Gastroesophageal sphincter (tissue), 4 donors: ENCODE results near the gene LRP4. TPM values are rescaled to one million over a fixed set of nuclear protein-coding genes. Genes with fewer than 3 reads are reported as not detected.

Experiments used
- ATAC-seq: fragments of 150-250 bp; one replicate; pipeline ENCODE4 v1.9.1; 2016; ENCODE audit warnings: mild to moderate bottlenecking, moderate library complexity
- H3K27ac ChIP-seq, 4 donors: fragments of 200-600 bp; sonication (generic) in 3 of 4; 1 replicate in 3 of 4; 2 replicates in 1 of 4; pipeline ENCODE4 v1.5.1; 2016 to 2019
- H3K27me3 ChIP-seq: fragments of 200-600 bp; sonication (generic); one replicate; pipeline ENCODE4 v1.5.1; 2019
- H3K36me3 ChIP-seq, 2 donors: fragments of 200-600 bp; sonication (generic); one replicate each; pipeline ENCODE4 v1.5.1; 2019; ENCODE audit warnings: control low read depth in 1 of 2
- H3K4me1 ChIP-seq, 3 donors: fragments of 200-600 bp; sonication (generic); 1 replicate in 2 of 3; 2 replicates in 1 of 3; pipeline ENCODE4 v1.5.1; 2016 to 2019; ENCODE audit warnings: control low read depth in 2 of 3
- H3K4me3 ChIP-seq, 2 donors: fragments of 200-600 bp; sonication (generic); one replicate each; pipeline ENCODE4 v1.5.1; 2019; ENCODE audit warnings: mild to moderate bottlenecking in 1 of 2, moderate library complexity in 1 of 2
- H3K9me3 ChIP-seq, 3 donors: fragments of 200-600 bp; sonication (generic); one replicate each; pipeline ENCODE4 v1.5.1; 2017 to 2019; ENCODE audit warnings: control low read depth in 2 of 3
- CTCF ChIP-seq, 4 experiments: fragments of 200-600 bp in 2 of 4; fragments of 450-650 bp in 2 of 4; sonication (generic) in 1 of 4; IDR thresholded peaks; one replicate each; pipeline ENCODE4 v1.5.1; 2017 to 2019; ENCODE audit warnings: antibody characterized with exemption in 4 of 4, mild to moderate bottlenecking in 2 of 4, moderate library complexity in 2 of 4
- EP300 ChIP-seq: sonication (generic); formaldehyde crosslinking; IDR thresholded peaks from one replicate; pipeline ENCODE4 v1.6.1; 2017; ENCODE audit warnings: antibody characterized with exemption, mild to moderate bottlenecking
- POLR2A ChIP-seq, 2 donors: fragments of 450-650 bp; IDR thresholded peaks; one replicate each; pipeline ENCODE4 v1.6.1; 2017; ENCODE audit warnings: antibody characterized with exemption in 2 of 2, mild to moderate bottlenecking in 2 of 2, moderate library complexity in 1 of 2
- POLR2AphosphoS5 ChIP-seq: sonication (generic); formaldehyde crosslinking; IDR thresholded peaks from one replicate; pipeline ENCODE4 v1.6.1; 2017; ENCODE audit warnings: antibody characterized with exemption
- WGBS, 2 donors: methylation state at CpG; one replicate each; pipeline ENCODE4 v1.1.5; 2018; ENCODE audit warnings: low coverage in 1 of 2; 5-methylcytosine and 5-hydroxymethylcytosine counted together
- total RNA-seq, 4 donors: library from RNA; depleted of rRNA; stranded (reverse); fragments of >200 nt; gene quantifications; one replicate each; pipeline ENCODE4 v1.1.0, GENCODE V29; 2016

Gene LRP4
- total RNA-seq, 4 donors from 2014 or later, result 2.6 to 9.8 (median 6.7) TPM

GRCh38 chr11:46879056-46879585, 39.2 kb downstream of the LRP4 start:
- TF ChIP-seq CTCF (IDR thresholded peaks at IDR 0.05) (no peak), POLR2AphosphoS5 (no peak), EP300 (no peak), POLR2A (IDR thresholded peaks at IDR 0.05) (no peak)
- ATAC-seq, result no peak
- Histone ChIP-seq H3K4me3 (no peak overlapping the region), H3K9me3 (no peaks in the 10 kb centered on the region), H3K36me3 (peaks cover 0 to 35% of the 10 kb centered on the region in 2 donors), H3K27me3 (no peaks in the 10 kb centered on the region), H3K27ac (no peak overlapping the region), H3K4me1 (no peaks in the 10 kb centered on the region)
- WGBS, 2 donors, result 64 to 91% methylated on average over 1 to 6 of the region's 10 CpGs

- Histone ChIP-seq H3K4me1 (no peaks in the 10 kb centered on the region), H3K9me3 (no peaks in the 10 kb centered on the region), H3K27ac (no peak overlapping the region), H3K27me3 (no peaks in the 10 kb centered on the region), H3K4me3 (no peak overlapping the region), H3K36me3 (peaks cover 0 to 39% of the 10 kb centered on the region in 2 donors)
- no peak for TF ChIP-seq EP300
- TF ChIP-seq POLR2AphosphoS5, result no peak
- TF ChIP-seq POLR2A (IDR thresholded peaks at IDR 0.05), result no peak
- TF ChIP-seq CTCF (IDR thresholded peaks at IDR 0.05), result no peak
- no peak for ATAC-seq
- 100% methylated on average over 1 of the region's 1 CpG; no CpG with 5 or more reads in 1 of the 2 donors for WGBS, 2 donors
These were observed 40.8 kb downstream of the LRP4 start for GRCh38 chr11:46877580-46877979.

GRCh38 chr11:46876471-46876870, 41.9 kb downstream of the LRP4 start:
- peaks cover 0 to 44% of the 10 kb centered on the region in 2 donors for H3K36me3 ChIP-seq

GRCh38 chr11:46874586-46874985, 43.8 kb downstream of the LRP4 start:
- 43 to 83% methylated on average over 1 to 2 of the region's 6 CpGs for WGBS, 2 donors
- H3K36me3 ChIP-seq, result peaks cover 0 to 44% of the 10 kb centered on the region in 2 donors

More at GRCh38 chr11:46876471-46876870, 41.9 kb downstream of the LRP4 start:
- no peaks in the 10 kb centered on the region for H3K4me1 ChIP-seq
- no peaks in the 10 kb centered on the region for H3K9me3 ChIP-seq
- TF ChIP-seq POLR2AphosphoS5 (no peak), EP300 (no peak), CTCF (IDR thresholded peaks at IDR 0.05) (no peak), POLR2A (IDR thresholded peaks at IDR 0.05) (no peak)
- H3K4me3 ChIP-seq, result no peak overlapping the region
- no peaks in the 10 kb centered on the region for H3K27me3 ChIP-seq
- no peak for ATAC-seq
- WGBS, 2 donors, result 88 to 92% methylated on average over 4 to 5 of the region's 11 CpGs
- no peak overlapping the region for H3K27ac ChIP-seq

More at GRCh38 chr11:46874586-46874985, 43.8 kb downstream of the LRP4 start:
- TF ChIP-seq POLR2AphosphoS5 (no peak), POLR2A (IDR thresholded peaks at IDR 0.05) (no peak), CTCF (IDR thresholded peaks at IDR 0.05) (no peak), EP300 (no peak)
- ATAC-seq, result no peak
- no peaks in the 10 kb centered on the region for H3K27me3 ChIP-seq
- no peaks in the 10 kb centered on the region for H3K9me3 ChIP-seq
- H3K4me1 ChIP-seq, result no peaks in the 10 kb centered on the region
- H3K27ac ChIP-seq, result no peak overlapping the region
- no peak overlapping the region for H3K4me3 ChIP-seq
